Dermis microvascular lymphatic vessel endothelial cell (primary cell): ENCODE data around the gene EPN1. TPM values are rescaled to one million over a fixed set of nuclear protein-coding genes. Genes with fewer than 3 reads are reported as not detected.

Experiments used
- DNase-seq, 2 donors: peaks; one replicate each; pipeline versions ENCODE4 v3.0.0 to v3.0.0-alpha.2; 2010; ENCODE audit warnings: low read depth in 2 of 2
- total RNA-seq: library from RNA; depleted of rRNA; stranded (reverse); fragments of >200 nt; gene quantifications from 2 replicates; pipeline ENCODE4 v1.2.1, GENCODE V29; 2014

The EPN1 gene
- total RNA-seq, 1 donor from 2014 or later: 25.0 TPM

DNA sequence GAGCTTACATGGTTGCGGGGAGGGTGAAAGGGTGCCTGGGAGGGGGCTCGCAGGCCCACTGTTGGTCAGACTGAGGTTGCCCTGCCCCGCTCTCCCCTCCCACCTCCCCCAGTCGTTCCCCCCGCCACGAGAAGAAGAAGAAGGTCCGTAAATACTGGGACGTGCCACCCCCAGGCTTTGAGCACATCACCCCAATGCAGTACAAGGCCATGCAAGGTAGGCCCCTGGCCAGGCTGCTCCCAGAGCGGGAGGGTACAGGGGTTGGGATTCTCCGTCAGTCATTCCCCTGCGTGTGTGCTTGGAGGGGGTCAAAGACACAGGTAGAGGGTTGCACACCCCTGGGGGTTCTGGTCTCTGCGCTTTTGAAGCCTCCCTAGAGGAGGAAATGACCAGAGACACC, 14.6 kb upstream of the EPN1 start:
- DNase-seq: no peak

DNA sequence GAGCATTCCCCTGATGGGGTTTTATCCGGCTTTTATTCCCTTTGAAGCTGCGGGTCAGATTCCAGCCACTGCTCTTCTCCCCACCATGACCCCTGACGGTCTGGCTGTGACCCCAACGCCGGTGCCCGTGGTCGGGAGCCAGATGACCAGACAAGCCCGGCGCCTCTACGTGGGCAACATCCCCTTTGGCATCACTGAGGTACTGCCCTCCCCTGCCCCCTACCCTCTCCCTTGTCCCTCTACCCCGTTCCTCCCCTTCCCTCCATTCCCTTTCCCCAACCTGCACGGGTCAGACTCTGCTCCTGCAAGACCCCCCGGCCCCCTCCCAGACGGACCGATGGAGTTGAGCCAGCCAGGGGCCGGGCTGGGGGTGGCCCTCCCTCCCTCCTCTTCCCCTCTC, 14.0 kb upstream of the EPN1 start:
- no peak for DNase-seq

DNA sequence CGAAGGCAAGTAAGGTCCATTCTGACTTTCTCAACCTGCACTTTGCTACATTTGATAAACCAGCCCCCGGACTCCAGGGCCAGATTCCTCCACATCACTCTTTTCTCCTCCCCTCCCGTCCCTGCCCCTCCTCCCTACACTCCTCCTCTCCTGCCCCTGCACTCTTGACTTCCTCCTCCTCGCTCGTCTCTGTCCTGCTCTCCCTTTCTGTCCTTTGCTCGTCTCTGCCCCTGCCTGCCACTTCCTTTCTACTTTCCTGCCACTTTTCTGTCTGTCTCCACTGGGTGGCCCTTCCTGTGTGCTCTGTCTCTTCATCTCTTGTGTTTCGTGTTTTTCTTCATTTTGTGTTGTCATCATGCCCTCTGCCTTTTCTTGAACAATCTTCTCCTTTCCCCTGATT, 13.2 kb upstream of the EPN1 start:
- DNase-seq: no peak

DNA sequence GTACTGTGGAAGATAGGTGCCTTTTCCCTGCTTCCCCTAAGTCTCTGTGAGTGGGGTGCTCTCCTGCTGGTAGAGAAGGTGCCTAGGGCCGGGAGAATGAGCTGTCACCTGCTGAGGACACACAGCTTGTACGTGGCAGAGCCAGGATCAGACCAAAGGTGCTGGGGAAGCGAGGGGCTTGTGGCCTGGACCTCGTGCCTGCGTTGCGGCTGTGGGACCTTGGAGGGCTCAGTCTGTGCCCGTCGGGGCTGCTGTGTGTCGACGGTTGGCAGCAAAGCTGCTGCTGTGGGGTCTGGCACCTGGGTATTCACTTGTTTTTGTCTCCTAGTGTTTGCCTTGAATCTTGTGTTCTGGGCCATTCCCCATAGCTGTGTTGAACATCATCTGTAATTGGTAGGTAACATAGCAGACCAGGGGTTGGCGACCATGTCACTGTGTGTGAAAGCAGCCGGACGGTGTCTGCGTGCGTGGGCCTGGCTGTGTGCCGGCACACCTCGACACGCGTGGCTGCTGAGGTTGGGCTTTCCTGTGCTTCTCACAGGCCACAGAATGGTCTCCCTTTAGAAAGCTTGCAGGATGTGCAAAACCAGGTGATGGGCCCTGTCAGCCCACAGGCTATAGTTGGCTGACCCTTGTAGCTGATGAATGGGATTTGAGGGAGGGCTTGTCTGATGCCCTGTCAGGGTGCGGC, 11.0 kb upstream of the EPN1 start:
- DNase-seq: no peak

DNA sequence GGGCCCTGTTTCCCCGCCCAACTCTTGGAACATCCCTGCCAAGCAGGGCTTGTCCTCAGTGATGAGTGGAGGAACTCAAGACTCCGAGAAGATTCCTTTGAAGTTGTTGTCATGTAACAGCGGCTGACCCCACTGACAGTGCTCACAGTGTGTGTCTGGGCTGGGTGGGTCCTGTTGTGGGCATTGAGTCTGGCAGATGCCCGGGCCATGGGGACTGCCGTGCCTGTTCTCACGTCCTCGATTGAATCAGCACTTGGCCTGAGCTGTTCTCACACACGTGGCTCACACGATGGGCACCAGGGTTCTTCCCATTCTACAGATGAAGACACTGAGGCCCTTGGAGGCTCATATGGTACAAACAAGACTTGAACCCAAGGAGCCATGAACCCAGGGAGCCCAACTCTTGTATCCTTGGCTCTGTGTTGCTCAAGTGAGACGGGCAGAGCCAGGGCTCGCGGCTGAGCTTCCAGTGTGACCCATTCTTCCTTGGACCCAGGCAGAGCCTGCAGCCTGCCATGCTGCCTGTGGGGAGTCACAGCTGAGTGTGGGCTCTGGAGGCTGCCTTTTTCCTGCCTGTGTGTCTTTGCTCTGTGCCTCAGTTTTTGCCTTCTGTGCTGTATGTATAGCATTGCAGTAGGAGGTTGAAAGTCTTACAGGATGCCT, 8.6 kb upstream of the EPN1 start:
- no peak for DNase-seq

DNA sequence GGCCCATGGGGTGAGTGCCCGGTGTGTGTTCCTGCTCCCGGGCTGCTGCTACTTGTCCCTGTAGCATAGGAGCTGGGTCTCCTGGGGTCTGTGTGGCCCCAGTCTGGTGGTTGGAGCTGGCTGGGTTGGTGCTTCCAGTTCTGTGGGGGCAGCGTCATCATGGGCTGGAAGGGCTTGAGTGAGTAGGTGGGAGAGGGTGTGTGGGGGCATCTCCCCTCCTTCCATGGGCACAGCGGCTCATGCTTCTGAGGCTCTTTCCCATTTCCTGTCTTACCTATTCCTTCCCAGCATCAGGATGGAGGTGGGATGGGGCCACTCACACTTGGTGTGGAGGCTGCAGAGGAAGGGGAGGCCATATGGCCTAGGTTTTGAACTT, 8.0 kb upstream of the EPN1 start:
- DNase-seq: no peak

DNA sequence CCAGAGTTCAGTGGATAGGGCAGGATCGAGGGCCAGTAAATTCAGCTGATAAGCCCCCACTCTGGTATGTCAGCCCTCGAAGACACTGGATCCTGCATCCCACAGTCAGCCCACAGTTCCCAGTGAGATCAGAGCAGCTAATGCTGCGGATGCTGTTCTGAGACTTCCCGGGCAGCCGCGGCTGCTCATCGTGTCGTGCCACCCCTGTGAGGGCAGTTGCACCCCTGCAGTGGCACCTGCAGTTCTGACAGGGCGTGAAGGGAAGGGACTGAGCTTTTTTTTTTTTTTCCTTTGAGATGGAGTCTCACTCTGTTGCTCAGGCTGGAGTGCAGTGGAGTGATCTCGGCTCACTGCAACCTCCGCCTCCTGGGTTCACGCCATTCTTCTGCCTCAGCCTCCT, 7.5 kb upstream of the EPN1 start:
- DNase-seq: no peak

DNA sequence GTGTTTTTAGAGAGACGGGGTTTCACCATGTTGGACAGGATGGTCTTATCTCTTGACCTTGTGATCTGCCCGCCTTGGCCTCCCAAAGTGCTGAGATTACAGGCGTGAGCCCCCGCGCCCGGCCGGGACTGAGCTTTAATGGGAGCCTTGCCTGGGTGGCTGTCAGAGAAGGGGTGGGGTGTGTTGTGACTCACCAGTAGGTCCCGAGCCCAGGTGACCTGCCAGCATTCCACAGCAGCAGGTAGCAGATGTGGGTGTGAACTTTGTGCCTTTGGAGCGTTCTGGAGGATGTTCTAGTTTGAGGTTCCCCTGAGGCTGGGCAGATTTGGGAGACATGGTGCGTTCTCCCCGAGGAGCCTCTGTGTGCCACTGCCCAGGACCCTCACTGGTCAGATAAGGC, 7.1 kb upstream of the EPN1 start:
- DNase-seq: no peak

DNA sequence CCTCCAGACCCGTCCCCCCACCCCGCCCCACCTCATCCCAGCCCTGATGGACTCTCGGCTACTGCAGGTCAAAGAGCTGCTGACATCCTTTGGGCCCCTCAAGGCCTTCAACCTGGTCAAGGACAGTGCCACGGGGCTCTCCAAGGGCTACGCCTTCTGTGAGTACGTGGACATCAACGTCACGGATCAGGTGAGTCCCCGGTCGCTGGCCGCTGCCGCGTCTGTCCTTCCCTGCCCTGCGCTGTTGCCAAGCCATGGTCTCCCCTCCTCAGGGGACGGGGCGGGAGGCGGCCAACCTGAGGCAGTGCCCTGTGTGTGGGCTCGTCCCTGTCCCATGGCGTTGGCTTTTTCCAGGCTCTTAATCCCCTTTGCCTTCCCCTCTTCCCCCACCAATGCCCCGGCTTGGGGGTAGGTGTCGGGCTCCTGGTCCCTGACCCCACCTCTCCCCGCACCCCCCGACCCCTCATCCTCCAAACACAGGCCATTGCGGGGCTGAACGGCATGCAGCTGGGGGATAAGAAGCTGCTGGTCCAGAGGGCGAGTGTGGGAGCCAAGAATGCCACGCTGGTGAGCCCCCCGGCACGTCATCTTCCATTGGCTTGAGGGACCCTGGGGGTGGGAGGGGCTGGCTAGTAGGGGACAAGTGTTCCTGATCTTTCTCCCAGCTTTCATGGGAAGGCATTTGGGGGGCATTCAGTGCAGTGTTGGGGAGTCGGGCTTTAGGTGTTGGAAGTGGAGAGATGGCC, 6.2 kb upstream of the EPN1 start:
- DNase-seq: no peak

DNA sequence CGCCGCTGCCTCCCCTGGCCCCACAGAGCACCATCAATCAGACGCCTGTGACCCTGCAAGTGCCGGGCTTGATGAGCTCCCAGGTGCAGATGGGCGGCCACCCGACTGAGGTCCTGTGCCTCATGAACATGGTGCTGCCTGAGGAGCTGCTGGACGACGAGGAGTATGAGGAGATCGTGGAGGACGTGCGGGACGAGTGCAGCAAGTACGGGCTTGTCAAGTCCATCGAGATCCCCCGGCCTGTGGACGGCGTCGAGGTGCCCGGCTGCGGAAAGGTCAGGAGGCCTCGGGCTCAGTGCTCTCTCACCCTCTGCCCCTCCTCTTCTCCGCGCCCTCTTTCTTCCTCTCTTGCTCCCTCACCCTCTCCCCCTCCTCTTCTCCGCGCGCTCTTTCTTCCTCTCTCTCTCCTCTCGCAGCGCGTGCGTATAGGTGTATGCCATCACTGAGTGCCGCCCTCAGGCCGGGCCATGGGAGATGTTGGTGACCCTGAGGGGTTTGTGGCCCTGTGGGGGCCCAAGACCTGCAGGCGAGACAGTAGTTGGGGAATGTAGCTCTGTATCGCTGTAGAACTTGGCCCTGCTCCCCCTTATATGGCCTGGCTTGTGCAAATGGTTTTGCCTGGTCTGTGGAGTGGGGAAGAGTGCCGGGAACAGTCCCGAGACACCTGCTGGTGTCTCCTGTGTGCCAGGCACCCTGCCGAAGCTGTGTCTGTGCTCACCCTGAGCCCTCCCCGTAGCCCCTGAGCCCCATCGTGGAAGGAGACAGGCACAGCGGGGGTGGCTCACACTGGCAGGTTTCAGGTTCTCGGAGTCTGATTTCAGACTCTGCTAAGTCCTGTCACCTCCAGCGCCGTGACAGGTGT, 5.4 kb upstream of the EPN1 start:
- DNase-seq: no peak

DNA sequence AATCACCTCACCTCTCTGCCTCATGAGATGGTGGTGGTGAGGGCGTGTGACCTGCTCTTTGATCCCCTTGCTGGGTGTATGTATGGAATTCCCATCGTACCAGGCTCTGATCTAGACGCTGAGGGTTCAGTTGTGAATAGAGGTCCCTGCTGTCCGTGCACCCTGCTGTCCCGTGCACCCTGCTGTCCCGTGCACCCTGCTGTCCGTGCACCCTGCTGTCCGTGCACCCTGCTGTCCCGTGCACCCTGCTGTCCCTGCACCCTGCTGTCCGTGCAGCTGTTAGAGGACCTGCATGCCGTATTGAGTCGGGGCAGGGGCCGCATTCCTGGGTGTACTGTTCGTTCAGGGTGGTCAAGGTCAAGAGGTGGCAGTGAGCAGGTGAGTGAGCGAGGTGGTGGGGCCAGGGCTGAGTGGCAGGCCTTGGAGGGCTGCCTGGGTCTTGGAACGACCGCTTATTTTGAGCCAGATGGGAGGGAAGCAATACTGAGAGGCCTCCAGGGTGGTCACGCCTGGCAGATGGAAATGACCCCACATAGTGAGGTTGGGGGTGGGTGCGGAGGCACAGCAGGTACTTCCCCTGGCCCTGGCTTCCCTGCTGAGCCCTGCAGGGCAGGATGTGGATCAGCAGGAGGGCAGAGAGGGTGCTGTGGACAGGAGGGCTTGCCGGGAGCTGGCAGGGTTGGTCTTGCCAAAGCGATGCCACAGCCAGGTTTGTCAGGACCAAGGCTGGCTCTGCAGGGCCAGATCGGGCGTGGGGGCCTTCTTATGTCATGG, 4.6 kb upstream of the EPN1 start:
- peak in 1 of 2 donors; percentile 41 for DNase-seq

DNA sequence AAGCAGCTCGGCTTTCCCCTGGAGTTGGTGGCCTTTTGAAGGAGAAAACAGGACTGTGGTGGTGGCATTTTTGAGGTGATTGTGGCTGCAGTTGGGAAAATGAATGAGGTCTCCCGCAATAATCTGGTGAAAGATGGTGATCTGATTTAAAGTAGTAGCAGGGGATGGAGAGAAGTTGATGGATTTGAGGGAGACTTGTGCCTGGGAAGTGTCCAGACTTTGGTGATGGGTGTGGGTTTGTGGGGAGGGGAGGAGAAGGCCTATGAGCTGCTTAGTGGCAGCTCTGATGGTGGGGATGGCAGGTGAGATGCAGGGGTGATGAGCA, 4.0 kb upstream of the EPN1 start:
- no peak for DNase-seq

DNA sequence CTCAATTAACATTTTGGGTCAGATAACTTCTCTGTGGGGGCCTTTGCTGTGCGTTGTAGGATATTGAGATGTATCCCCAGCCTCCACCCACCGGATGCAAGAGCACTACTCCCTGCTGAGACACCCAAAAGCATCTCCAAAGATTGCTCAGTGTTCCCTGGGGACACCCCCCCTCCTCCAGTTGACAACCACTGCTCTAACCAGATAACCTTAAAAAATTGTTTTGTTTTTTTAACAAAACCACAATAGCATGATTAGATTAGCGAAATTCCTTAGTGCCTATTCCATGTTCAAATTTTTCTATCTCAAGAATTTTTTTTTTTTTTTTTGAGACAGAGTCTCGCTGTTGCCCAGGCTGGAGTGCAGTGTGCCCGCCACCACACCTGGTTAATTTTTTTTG, 2.6 kb upstream of the EPN1 start:
- DNase-seq: no peak

DNA sequence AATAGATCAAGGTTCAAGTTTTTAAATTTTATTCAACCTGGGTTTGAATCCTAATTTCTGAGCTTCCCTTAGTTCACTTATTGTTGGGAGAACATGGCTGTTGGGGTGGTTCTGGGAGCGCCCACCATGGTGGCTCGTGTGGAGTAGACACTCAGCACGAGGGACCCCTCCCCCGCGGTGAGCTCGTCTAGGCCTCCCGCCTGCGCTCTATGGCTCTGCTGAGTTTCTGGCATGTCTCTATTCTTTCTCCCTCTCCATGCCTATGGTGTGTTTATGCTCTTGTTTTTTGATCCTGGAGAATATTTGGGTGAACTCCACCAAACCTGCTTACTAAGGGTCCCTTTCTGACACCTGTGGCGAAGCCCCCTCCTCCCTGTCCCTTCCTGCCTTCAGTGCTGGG, 1.6 kb upstream of the EPN1 start:
- no peak for DNase-seq

DNA sequence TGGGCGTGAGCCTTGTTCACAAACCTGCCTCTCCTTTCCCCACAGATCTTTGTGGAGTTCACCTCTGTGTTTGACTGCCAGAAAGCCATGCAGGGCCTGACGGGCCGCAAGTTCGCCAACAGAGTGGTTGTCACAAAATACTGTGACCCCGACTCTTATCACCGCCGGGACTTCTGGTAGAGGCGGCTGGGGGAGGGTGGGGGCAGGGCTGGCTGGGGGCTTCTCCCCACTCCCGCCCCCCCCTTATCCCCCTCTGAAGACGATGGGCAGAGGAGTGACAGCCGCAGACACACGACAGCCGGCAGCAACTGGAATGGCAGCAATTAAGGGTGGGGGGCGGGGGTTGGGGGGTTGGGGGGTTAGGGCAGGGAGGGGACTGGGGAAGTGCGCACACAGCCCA, 1.1 kb upstream of the EPN1 start:
- no peak for DNase-seq

DNA sequence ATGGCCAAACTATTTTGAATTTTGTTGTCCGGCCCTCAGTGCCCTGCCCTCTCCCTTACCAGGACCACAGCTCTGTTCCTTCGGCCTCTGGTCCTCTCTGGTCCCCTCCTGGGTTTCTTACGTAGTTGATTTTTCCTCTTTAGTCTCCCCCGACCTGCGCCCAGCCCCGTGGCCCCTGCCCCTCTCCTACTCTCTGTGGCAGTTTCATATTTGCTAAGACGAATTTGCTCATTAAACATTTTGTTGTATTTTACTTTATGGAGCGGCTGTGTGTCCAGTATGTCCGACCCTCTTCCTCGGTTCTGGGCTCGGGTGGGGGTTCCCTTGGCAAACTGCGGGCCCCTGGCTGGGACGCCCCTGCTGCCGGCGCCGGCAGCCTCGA, 576 bp upstream of the EPN1 start:
- no peak for DNase-seq

DNA sequence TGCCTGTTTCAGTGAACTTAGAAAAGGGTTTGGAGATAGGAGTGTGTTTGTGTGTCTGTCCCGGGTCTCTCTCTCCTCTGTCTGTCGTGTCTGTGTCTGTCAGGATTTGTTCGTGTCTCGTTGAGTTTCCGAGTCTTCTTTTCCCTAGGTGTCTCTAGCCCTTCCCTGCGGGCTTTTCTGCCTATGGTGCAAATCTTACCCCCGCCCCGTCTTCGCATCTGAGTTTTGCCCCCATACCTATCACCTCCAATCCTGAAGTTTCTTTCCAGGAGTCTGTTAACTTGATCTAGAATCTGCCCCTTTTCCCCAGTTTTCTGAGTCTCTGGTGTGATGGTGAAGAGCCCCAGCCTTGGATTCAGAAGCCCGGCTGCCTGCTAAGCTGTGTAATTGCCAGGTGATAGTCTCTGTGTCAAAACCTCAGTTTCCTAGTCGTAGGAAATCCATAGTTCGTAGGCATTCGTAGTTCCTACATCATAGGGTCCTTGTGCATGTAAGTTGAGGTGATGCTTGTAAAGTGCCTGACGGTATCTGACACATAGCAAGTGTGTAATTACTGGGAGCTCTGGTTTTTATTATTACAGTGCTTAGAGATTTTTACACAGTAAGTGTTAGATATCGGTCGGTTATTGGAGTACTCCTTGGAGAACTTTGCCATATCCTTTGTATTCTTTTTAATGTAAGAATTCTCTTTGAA, 782 bp downstream of the EPN1 start:
- DNase-seq: peak in 1 of 2 donors; percentile 16

DNA sequence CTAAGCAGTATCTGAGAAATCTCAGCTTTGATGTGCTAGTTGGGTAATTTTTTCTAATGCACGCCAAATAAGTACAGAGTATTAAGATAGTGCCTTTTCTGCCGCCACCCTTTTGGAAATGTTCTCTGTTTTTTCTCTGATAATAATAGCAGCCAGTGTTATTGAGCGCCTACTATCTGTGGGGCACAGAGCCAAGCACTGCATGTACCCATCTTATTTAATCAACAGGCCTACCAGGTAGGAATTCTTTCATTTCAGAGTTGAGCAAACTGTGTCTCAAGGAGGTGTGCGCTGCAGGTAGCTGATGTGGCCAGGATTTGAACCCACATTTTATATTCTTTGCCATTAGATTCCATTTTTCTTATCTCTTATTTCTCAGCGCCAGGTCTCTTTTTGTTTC, 1.4 kb downstream of the EPN1 start:
- DNase-seq: peak in 1 of 2 donors; percentile 46

DNA sequence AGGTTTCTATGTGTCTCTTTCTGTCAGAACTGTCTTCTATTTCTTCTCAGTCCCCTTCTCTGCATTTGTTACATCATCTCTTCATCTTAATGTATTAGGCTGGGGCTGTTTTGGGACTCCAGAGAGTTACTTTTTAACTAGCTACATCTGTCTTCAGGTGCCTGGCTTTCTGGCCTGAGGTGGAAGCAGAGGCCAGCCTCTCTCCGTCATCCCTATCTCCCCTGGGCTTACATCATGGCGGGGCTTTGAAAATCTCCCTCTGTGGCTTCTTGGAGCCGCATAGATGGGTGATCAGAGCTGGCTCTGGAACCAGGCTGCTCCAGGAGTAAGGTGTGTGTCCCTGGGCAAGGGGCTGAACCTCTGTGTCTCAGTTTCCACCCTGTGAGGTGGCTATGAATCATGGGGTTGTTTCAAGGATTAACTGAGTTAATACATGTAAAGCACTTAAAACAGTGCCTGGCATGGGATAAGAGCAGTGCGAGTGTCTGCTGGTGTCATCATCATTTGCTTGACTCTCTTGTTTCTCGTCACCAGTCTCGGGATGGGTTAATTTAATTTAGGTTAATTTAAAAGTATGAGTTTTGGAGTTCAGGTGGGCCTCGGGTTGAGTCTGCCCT, 2.0 kb downstream of the EPN1 start:
- DNase-seq: no peak

DNA sequence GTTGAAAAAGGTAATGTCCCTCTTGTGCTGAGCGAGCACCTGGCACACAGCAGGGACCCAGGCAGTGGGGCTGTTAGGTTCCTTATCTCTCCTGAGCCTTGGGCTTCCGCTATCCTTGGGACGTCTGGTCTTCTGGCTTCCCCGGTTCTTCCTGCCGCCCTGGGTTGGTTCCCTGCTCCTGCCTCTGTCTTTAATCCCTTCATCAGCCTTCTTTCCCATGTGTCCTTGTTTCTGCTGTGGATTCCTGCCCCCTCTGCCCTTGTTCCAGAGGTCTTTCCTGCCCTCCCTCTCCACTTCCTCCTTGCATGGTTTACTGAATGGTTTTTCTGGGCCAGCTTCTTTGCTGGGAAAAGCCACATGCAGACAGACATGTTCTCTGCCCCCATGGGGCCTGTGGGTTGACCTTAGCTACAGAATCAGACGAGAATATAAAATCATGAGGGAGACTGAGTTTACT, 2.6 kb downstream of the EPN1 start:
- peak; percentile 63 to 72 for DNase-seq
